MM.1S (cell line): Measurements from ENCODE around the gene MAP2.

Experiments
- DNase-seq: peaks from one replicate; pipeline ENCODE4 v3.0.0-alpha.2; 2015
- H2AFZ ChIP-seq: fragments of 300-600 bp; sonication (generic); 2 replicates; pipeline ENCODE4 v1.6.0; 2016; ENCODE audit warnings: antibody characterized with exemption, low read length
- H3F3A ChIP-seq: fragments of 300-600 bp; sonication (generic); 2 replicates; pipeline ENCODE4 v1.6.1; 2016; ENCODE audit warnings: mild to moderate bottlenecking, antibody characterized with exemption, low read length, moderate library complexity, mixed read lengths; ENCODE audit not compliant: insufficient read depth
- H3K27ac ChIP-seq: fragments of 300-600 bp; sonication (generic); 2 replicates; pipeline ENCODE4 v1.5.1; 2016; ENCODE audit warnings: mild to moderate bottlenecking, low read length
- H3K27me3 ChIP-seq: fragments of 300-600 bp; sonication (generic); replicated peaks from 2 replicates; pipeline ENCODE4 v1.6.0; 2016; ENCODE audit warnings: low read length; ENCODE audit not compliant: insufficient read depth
- H3K36me3 ChIP-seq: fragments of 300-600 bp; sonication (generic); replicated peaks from 2 replicates; pipeline ENCODE4 v1.6.1; 2016; ENCODE audit warnings: mild to moderate bottlenecking, low read length, mixed read lengths; ENCODE audit not compliant: insufficient read depth
- H3K4me1 ChIP-seq: fragments of 300-600 bp; sonication (generic); 2 replicates; pipeline ENCODE4 v1.6.1; 2016; ENCODE audit warnings: low read length, mixed read lengths
- H3K4me2 ChIP-seq: fragments of 300-600 bp; sonication (generic); 2 replicates; pipeline ENCODE4 v1.6.0; 2016; ENCODE audit warnings: low read depth, low read length
- H3K4me3 ChIP-seq: fragments of 300-600 bp; sonication (generic); 2 replicates; pipeline ENCODE4 v1.5.1; 2016; ENCODE audit warnings: low read length, mixed read lengths
- H3K79me2 ChIP-seq: fragments of 300-600 bp; sonication (generic); 2 replicates; pipeline ENCODE4 v1.6.1; 2016; ENCODE audit warnings: mixed run types, low read length, mixed read lengths
- H3K9ac ChIP-seq: fragments of 300-600 bp; sonication (generic); 2 replicates; pipeline ENCODE4 v1.6.1; 2016; ENCODE audit warnings: low read length, mixed read lengths
- H3K9me2 ChIP-seq: fragments of 300-600 bp; sonication (generic); replicated peaks from 2 replicates; pipeline ENCODE4 v1.6.1; 2016; ENCODE audit warnings: mild to moderate bottlenecking, low read length, mixed read lengths; ENCODE audit not compliant: insufficient read depth
- H3K9me3 ChIP-seq: fragments of 300-600 bp; sonication (generic); replicated peaks from 2 replicates; pipeline ENCODE4 v1.6.1; 2016; ENCODE audit warnings: mild to moderate bottlenecking, low read length, mixed read lengths; ENCODE audit not compliant: insufficient read depth
- H4K20me1 ChIP-seq: fragments of 300-600 bp; sonication (generic); 2 replicates; pipeline ENCODE4 v1.6.1; 2016; ENCODE audit warnings: mild to moderate bottlenecking, low read length, moderate library complexity, mixed read lengths; ENCODE audit not compliant: insufficient read depth
- CTCF ChIP-seq: fragments of 300-600 bp; sonication (generic); IDR thresholded peaks from 2 replicates; pipeline ENCODE4 v1.5.1; 2016; ENCODE audit warnings: antibody characterized with exemption, low read length, mixed read lengths
- EZH2 ChIP-seq: fragments of 300-600 bp; sonication (generic); optimal IDR thresholded peaks from 2 replicates; pipeline ENCODE3; 2017; ENCODE audit warnings: low read depth, mild to moderate bottlenecking, antibody characterized with exemption, low read length, mixed read lengths
- EZH2phosphoT487 ChIP-seq: fragments of 300-600 bp; sonication (generic); IDR thresholded peaks from 2 replicates; pipeline ENCODE4 v1.6.1; 2018; ENCODE audit warnings: antibody characterized with exemption, low read length

MAP2 gene

GRCh38 chr2:209763106-209763505 is 339.3 kb downstream of the MAP2 start:
- Histone ChIP-seq H4K20me1 (no peaks in the 10 kb centered on the region), H3K4me3 (no peak overlapping the region), H3K9me2 (no peaks in the 10 kb centered on the region), H2AFZ (no peak overlapping the region), H3K4me1 (no peaks in the 10 kb centered on the region), H3K36me3 (no peaks in the 10 kb centered on the region), H3K9ac (no peak overlapping the region), H3K27me3 (no peaks in the 10 kb centered on the region), H3K9me3 (no peaks in the 10 kb centered on the region), H3K4me2 (no peak overlapping the region), H3K79me2 (no peaks in the 10 kb centered on the region), H3K27ac (no peak overlapping the region), H3F3A (no peaks in the 10 kb centered on the region)
- TF ChIP-seq CTCF (no peak), EZH2phosphoT487 (no peak), EZH2 (no peak)
- no peak for DNase-seq

GRCh38 chr2:209766613-209767012 is 342.8 kb downstream of the MAP2 start:
- Histone ChIP-seq H3F3A (no peaks in the 10 kb centered on the region), H3K27ac (no peak overlapping the region), H3K4me3 (no peak overlapping the region), H3K27me3 (no peaks in the 10 kb centered on the region), H3K9me3 (no peaks in the 10 kb centered on the region), H3K36me3 (no peaks in the 10 kb centered on the region), H4K20me1 (no peaks in the 10 kb centered on the region), H3K4me2 (no peak overlapping the region), H3K9ac (no peak overlapping the region), H3K79me2 (no peaks in the 10 kb centered on the region), H3K9me2 (no peaks in the 10 kb centered on the region), H3K4me1 (no peaks in the 10 kb centered on the region), H2AFZ (no peak overlapping the region)
- DNase-seq, result no peak
- TF ChIP-seq EZH2phosphoT487, result no peak

GRCh38 chr2:209767316-209767715 is 343.5 kb downstream of the MAP2 start:
- Histone ChIP-seq H3K27me3 (no peaks in the 10 kb centered on the region), H3K9me2 (no peaks in the 10 kb centered on the region), H3K4me3 (no peak overlapping the region), H3K79me2 (no peaks in the 10 kb centered on the region), H3K4me1 (no peaks in the 10 kb centered on the region), H3K9ac (no peak overlapping the region), H2AFZ (no peak overlapping the region), H3K27ac (no peak overlapping the region), H3K9me3 (no peaks in the 10 kb centered on the region), H4K20me1 (no peaks in the 10 kb centered on the region), H3K36me3 (no peaks in the 10 kb centered on the region), H3K4me2 (no peak overlapping the region), H3F3A (no peaks in the 10 kb centered on the region)
- TF ChIP-seq EZH2phosphoT487 (no peak), EZH2 (no peak), CTCF (no peak)
- DNase-seq, result no peak

- no peak for DNase-seq
- Histone ChIP-seq H3K9me2 (no peaks in the 10 kb centered on the region), H4K20me1 (no peaks in the 10 kb centered on the region), H3K9ac (no peak overlapping the region), H2AFZ (no peak overlapping the region), H3K79me2 (no peaks in the 10 kb centered on the region), H3K36me3 (no peaks in the 10 kb centered on the region), H3K4me2 (no peak overlapping the region), H3K9me3 (no peaks in the 10 kb centered on the region), H3K27ac (no peak overlapping the region), H3K4me3 (no peak overlapping the region), H3F3A (no peaks in the 10 kb centered on the region), H3K27me3 (no peaks in the 10 kb centered on the region), H3K4me1 (no peaks in the 10 kb centered on the region)
- no peak for TF ChIP-seq EZH2phosphoT487
- no peak for TF ChIP-seq EZH2
- TF ChIP-seq CTCF, result no peak
Measured at GRCh38 chr2:209768557-209768956, 344.7 kb downstream of the MAP2 start.
